HTR-8/SVneo (cell line): ENCODE results near the gene DOK6.
"Not testable (repeated sequence)": the region's sequence is repeated elsewhere in the genome, so short reads cannot be mapped to it uniquely, and the experiment has no call there.

Experiments
- DNase-seq: peaks from one replicate; pipeline ENCODE4 v3.0.0; 2011; ENCODE audit warnings: low spot score, mixed read lengths; ENCODE audit not compliant: insufficient read length
- FAIRE-seq: peaks from 2 replicates; lab custom pipeline; 2011; peaks lifted over from hg19 to GRCh38; lab: Jason Lieb, UNC

Gene DOK6

GRCh38 chr18:69840445-69840844 is 439.8 kb downstream of the DOK6 start:
- no peak for DNase-seq
- FAIRE-seq, result no peak

GRCh38 chr18:69841117-69841516 is 440.4 kb downstream of the DOK6 start:
- DNase-seq (no peak), FAIRE-seq (no peak)

GRCh38 chr18:69843015-69843414 is 442.3 kb downstream of the DOK6 start:
- FAIRE-seq (no peak), DNase-seq (no peak)

DNA sequence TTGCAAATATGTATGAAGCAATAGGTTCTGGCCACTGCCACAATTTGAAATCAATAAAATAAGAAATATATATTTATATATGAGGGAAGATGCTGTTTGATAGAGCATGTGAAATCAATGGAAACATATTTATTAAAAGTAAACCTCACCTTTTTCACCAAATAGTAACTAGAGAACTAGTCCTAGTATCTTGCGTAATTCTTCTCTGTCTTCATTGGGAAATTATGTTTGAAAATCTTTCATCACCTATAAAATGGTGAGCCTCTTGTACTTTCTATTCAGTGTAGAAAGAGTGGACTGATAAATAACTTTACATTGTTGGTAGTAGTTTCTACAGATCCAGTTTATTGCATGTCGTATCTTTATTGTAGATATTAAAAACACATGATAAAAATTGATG is 444.0 kb downstream of the DOK6 start:
- DNase-seq, result no peak
- no peak for FAIRE-seq

DNA sequence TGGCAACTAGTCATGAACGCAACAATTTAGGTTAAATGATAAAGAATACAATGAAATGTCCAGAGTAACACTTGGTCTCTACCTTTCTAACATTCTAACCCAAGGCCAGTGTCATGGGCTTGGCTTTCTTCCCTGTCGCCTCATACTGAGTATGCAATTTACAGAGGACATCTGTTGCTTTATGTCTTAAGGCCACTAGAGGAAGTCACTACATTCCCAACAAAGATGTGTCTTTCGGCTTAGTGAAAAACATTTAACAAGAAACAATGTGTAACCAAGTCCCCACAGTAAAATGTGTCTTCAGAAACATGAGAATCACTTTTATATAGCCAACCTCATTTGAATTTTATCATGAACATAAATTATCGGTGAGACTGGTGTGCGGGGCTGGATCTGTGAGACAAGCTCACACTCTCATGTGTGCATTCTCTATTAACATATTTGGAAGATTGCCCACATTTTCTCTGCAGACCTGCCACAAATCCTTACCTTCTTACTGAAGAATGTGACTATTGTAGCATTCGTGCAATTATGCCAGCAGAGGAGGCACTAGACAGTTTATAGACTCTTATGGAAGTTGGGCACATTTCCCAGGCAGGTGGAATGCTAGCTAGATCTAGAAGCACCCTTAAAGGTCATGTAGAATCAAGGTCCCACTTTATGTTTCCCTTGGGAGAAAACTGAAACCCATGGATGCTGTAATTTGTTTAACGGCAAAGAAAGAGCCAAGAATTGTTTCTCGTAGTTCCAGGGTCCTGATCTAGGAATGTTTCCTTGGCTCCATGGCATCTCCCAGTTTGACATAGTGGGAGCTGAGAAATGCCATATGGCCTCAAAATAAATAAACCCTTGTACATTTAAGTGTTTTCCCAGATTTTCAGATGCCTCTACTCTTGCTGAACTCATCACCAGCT is 445.2 kb downstream of the DOK6 start:
- DNase-seq, result no peak
- FAIRE-seq, result no peak

DNA sequence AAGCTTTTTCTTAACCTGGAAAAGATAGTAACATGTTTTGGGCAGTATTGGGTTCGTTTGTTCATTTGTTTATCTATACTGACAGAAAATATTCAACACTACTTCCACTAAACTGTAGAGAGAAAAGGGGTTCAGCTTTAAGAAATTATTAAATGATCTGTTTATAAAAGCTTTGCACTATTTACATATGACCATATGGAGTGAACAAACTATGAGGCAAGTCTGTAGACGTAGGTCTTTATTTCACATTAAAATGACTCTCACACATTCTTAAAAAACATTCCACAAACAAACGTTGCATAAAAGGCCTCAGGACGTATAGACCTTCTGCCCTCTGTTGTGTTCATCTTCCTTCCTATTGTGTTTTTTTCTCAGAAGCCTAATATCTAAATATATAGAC is 452.4 kb downstream of the DOK6 start:
- no peak for FAIRE-seq
- no peak for DNase-seq

GRCh38 chr18:69854455-69854854 is 453.8 kb downstream of the DOK6 start:
- FAIRE-seq, result no peak
- no peak for DNase-seq

GRCh38 chr18:69858897-69859296 is 458.2 kb downstream of the DOK6 start:
- FAIRE-seq (no peak), DNase-seq (no peak)

DNA sequence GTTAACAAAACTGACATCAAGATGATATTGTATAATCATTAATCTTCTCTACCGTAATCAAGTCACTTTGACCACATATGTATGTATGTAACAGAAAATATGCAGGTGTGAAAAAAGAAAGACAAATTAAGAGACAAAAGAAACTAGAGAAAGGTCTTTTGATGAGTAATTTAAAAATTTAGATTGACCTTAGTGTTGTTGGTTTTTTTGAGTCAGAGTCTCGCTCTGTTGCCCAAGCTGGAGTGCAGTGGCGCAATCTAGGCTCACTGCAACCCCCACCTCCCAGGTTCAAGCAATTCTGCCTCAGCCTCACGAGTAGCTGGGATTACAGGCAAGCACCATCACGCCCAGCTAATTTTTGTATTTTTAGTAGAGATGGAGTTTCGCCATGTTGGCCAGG is 464.1 kb downstream of the DOK6 start:
- not testable (repeated sequence) for FAIRE-seq, DNase-seq

DNA sequence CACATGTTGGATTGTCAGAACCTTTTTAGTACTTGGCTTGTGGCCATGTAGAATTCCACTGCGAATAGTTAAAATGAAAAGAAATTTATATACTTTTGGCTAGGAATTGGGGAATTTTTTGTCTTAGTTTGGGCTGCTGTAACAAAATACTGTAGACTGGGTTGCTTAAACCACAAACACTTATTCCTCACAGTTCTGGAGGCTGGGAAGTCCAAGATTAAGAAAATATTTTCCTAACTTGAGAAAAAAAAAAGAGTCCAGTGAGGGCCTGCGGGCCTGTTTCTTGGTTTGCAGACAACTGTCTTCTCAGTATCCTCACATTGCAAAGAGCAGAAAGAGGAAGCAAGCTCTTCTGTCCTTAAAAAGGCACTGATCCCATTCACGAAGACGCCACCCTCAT is 465.1 kb downstream of the DOK6 start:
- FAIRE-seq, result no peak
- no peak for DNase-seq

- FAIRE-seq, result no peak
- no peak for DNase-seq
Measured at GRCh38 chr18:69866212-69866611, 465.5 kb downstream of the DOK6 start.

DNA sequence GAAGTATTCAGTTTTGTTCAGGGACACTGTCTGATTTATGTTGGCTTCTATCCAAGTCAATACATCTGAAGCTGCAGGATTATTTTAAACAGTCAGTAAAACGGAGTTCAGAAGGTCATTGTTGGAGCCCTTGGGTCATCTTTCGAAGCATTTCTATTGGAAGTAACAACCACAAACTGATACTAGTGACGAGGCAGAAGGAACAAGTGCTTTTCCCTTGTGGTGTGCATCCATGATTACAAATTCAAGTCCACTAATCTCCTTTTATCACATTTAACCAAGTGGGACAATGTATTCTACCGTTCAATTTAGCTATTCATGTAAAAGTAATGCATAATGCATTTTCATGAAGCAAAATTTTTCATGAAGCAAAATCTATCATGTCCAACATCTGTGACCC is 470.0 kb downstream of the DOK6 start:
- DNase-seq, result no peak
- FAIRE-seq, result no peak

GRCh38 chr18:69871363-69871762 is 470.7 kb downstream of the DOK6 start:
- no peak for FAIRE-seq

DNA sequence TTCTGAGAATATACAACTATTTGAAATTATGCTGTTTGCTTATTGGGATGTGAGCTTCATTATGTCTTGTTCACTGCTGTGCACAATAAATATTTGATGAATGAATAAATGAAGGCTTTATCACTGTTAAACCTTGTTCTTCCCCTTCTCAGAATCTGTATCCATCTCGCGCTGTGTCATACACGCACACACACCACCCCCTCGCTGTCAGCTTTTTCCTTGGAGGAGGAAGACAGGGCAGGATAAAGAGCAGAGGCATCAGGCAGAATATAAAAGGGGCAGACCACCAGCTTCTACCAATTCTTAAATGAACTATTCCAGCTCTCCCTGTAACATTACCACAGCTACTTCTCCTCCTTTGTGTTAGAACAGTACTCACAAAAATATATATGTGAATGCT is 472.0 kb downstream of the DOK6 start:
- FAIRE-seq (no peak), DNase-seq (no peak)

More at GRCh38 chr18:69871363-69871762, 470.7 kb downstream of the DOK6 start:
- no peak for DNase-seq

DNA sequence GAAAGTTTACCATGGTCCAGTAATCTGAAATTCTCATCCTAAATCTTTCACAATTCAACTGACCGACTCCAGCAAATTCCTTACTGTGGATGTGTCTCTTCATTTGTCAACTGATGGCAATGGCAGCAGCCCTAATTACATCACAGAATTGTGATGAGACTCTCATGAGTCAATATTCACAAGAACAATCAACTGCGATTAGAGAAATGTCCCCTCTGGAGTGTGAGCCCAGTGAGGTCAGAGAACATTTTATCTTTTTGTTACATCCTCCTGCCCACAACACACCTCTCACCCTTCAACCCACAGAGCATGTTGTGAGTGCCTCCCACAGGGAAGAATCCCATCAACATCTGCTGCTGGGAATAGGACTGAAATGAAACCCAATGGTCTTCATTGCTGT is 473.4 kb downstream of the DOK6 start:
- no peak for FAIRE-seq
- DNase-seq, result no peak

GRCh38 chr18:69876490-69876889 is 475.8 kb downstream of the DOK6 start:
- DNase-seq (no peak), FAIRE-seq (no peak)

- no peak for DNase-seq
Measured at GRCh38 chr18:69878213-69878933, 477.7 kb downstream of the DOK6 start.

DNA sequence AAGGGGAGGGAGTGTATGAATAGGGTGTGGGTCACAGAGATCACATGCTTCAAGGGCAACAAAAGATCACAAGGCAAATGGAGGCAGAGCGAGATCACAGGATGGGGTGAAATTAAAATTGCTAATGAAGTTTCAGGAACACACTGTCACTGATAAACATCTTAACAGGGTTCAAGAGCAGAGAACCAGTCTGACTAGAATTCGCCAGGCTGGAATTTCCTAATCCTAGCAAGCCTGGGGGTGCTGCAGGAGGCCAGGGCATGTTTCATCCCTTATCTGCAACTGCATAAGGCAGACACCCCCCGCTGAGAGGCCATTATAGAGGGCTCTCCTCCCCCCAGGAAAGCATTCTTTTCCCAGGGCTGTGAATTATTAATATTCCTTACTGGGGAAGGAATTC is 478.4 kb downstream of the DOK6 start:
- FAIRE-seq, DNase-seq: not testable (repeated sequence)

More at GRCh38 chr18:69878213-69878933, 477.7 kb downstream of the DOK6 start:
- no peak for FAIRE-seq

DNA sequence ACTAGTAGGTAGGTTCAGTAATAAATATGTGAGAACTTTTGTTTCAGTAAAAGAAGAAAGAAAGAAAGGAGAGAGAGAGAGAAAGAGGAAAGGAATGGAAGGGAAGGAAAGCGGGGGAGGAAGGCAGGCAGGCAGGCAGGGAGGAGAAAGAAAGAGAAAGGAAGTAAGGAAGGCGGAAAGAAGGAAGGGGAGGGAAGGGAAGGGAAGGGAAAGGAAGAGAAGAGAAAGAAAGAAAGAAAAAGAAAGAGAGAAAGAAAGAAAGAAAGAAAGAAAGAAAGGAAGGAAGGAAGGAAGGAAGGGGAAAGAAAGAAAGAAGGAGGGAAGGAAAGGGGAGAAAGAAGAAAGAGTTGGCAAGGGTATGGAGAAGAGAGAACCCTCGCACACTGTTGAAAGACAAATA is 479.4 kb downstream of the DOK6 start:
- FAIRE-seq (no peak), DNase-seq (no peak)

- no peak for FAIRE-seq
- DNase-seq, result no peak
Measured at GRCh38 chr18:69882965-69883668, 482.4 kb downstream of the DOK6 start.

GRCh38 chr18:69883781-69884180 is 483.1 kb downstream of the DOK6 start:
- no peak for DNase-seq
- FAIRE-seq, result no peak
